Rectal smooth muscle tissue (tissue), 1 donor: Measurements from ENCODE around the gene LCE1D.

Source experiments
- H3K27ac ChIP-seq: one replicate; pipeline ENCODE4 v1.7.0; 2013; ENCODE audit warnings: low read depth, low read length, inconsistent platforms
- H3K27me3 ChIP-seq: one replicate; pipeline ENCODE4 v1.7.0; 2013; ENCODE audit warnings: low read length; ENCODE audit not compliant: control insufficient read depth, insufficient read depth
- H3K36me3 ChIP-seq: one replicate; pipeline ENCODE4 v1.7.0; 2013; ENCODE audit warnings: low read length; ENCODE audit not compliant: control insufficient read depth, insufficient read depth
- H3K4me1 ChIP-seq: one replicate; pipeline ENCODE4 v1.7.0; 2013; ENCODE audit warnings: low read length; ENCODE audit not compliant: control insufficient read depth, insufficient read depth
- H3K4me3 ChIP-seq: one replicate; pipeline ENCODE4 v1.7.0; 2013; ENCODE audit warnings: low read length
- H3K9ac ChIP-seq: one replicate; pipeline ENCODE4 v1.7.0; 2013; ENCODE audit warnings: low read length

LCE1D gene

DNA sequence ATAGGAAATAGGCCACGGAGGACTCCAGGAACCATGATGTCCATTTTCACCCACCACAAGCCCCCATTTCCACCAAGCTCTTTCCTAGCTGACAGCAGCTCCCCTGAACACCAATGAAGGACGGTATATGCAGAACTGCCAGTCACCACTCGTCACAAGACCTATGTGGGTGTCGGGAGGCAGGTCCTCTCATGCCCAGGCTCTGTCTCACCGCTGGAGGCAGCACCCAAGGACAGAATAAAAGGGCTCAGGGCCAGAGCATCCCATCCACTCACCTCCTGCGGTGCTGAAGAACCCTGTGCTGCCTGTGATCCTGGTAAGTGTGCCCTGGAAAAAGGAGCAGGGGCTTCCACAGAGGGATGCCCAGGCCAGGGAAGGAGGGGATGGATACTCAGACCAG, 21.6 kb upstream of the LCE1D start, which contains the start of gene LCE1F:
TSS of gene LCE1F (plus strand) at position 266 of the 400 bp plus-strand sequence. CDS start 1,232 bp downstream, outside the sequence.
- no peaks in the 10 kb centered on the region for H3K4me1 ChIP-seq
- H3K4me3 ChIP-seq: no peak within 1 kb of the TSS
- no peaks in the 10 kb centered on the region for H3K36me3 ChIP-seq
- no peaks in the 10 kb centered on the region for H3K27me3 ChIP-seq
- H3K27ac ChIP-seq: no peak within 1 kb of the TSS
- no peak within 1 kb of the TSS for H3K9ac ChIP-seq

DNA sequence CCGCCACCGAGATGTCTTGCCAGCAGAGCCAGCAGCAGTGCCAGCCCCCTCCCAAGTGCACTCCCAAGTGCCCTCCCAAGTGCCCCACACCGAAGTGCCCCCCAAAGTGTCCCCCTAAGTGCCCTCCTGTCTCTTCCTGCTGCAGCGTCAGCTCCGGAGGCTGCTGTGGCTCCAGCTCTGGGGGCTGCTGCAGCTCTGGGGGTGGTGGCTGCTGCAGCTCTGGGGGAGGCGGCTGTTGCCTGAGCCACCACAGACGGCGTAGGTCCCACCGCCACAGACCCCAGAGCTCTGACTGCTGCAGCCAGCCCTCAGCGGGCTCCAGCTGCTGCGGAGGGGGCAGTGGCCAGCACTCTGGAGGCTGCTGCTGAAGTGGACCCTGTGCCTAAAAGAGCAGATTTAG, 20.2 kb upstream of the LCE1D start:
- Histone ChIP-seq H3K36me3 (no peaks in the 10 kb centered on the region), H3K27me3 (no peaks in the 10 kb centered on the region), H3K27ac (no peak overlapping the region), H3K9ac (no peak overlapping the region), H3K4me1 (no peaks in the 10 kb centered on the region), H3K4me3 (no peak overlapping the region)

DNA sequence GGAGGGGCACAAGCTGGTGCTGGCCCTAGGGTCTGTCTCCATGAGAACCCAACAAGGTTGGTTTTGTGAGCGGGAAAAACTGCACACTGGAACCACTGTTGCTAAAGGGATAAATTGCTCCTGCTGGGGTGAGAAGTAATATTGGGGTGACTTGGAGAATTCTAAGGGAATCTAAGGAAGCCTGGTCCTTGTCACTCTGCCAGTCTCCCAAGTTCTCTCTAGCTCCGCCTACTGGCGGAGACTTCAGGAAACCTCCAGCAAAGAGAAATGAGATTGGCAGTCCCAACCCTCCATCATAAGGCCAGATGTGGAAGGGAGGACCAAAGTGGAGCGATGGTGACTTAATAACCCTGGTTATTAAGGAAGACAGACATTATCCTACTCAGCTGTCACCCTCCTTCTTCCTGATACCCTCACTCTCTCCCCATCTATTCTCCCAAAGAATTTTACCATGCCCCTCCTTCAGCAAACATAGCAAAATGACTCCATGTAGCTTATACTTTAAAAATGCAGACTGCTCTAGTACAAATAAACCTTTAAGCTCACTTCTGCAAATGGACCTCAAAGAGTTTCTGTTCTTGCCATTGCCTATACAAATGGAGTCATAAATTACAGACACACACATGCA, 18.9 kb upstream of the LCE1D start:
- no peaks in the 10 kb centered on the region for H3K4me1 ChIP-seq
- H3K27ac ChIP-seq: no peak overlapping the region
- no peaks in the 10 kb centered on the region for H3K36me3 ChIP-seq
- no peak overlapping the region for H3K9ac ChIP-seq
- no peak overlapping the region for H3K4me3 ChIP-seq
- H3K27me3 ChIP-seq: no peaks in the 10 kb centered on the region

DNA sequence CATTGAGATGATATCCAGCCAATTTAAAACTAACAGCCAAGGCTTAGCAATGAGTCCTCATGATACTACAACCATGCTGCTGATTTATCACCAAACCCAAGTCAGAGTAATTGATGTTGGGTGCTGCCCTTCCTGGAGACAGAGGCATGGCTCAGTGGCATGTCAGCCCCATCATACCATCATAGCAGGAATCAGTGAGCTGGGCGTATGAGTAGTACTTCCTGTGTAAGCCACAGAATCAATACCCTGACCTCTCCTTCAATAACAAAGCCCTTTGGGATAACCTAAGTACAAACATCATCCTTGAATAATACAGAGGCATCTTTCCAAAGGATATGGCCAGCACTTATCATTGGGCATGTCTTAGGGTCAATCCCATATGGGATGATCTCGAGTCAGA, 13.4 kb upstream of the LCE1D start:
- Histone ChIP-seq H3K36me3 (no peaks in the 10 kb centered on the region), H3K27ac (no peak overlapping the region), H3K27me3 (no peaks in the 10 kb centered on the region), H3K4me3 (no peak overlapping the region), H3K9ac (no peak overlapping the region), H3K4me1 (no peaks in the 10 kb centered on the region)

DNA sequence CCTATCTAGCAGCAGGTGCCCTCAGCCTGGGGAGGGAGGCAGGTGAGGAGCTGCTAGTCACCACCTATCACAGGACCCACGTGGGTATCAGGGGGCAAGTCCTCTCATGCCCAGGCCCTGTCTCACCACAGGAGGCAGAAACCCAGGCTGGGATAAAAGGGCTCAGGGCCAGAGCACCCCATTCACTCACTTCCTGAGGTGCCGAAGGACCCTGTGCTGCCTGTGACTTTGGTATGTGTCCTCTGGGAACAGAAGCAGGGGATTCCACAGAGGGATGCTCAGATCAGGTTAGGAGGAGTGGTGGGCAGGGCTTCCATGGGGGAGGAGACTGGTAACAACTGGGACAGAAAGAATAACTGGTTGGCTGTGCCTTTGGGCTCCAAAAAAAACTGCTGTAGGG, 10.4 kb upstream of the LCE1D start, which contains the start of gene LCE1E:
TSS of gene LCE1E (plus strand) at position 181 of the 400 bp plus-strand sequence. CDS start 1,043 bp downstream, outside the sequence.
- no peak within 1 kb of the TSS for H3K27ac ChIP-seq
- H3K9ac ChIP-seq: no peak within 1 kb of the TSS
- no peaks in the 10 kb centered on the region for H3K4me1 ChIP-seq
- no peaks in the 10 kb centered on the region for H3K36me3 ChIP-seq
- H3K4me3 ChIP-seq: no peak within 1 kb of the TSS
- H3K27me3 ChIP-seq: no peaks in the 10 kb centered on the region

DNA sequence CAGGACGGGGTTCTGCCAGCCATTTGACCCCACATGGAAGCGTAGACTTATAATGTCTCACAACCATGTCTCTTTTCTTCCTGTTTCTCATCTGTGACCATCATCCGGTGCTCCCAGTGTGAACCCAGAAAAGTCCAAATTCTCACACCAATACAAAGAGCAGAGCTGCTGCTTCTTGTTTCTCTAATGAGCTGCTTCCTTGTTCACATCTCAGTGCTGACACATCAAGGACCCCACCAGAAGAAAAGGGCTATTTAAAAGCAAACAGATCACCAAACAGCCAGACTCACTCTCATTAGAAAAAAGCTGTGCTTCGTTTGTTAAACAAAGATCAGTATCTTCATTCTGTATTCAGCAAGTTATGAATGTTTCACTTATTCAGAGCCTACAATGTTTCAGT, 835 bp upstream of the LCE1D start:
- Histone ChIP-seq H3K9ac (no peak overlapping the region), H3K4me1 (no peaks in the 10 kb centered on the region), H3K4me3 (no peak overlapping the region), H3K27me3 (no peaks in the 10 kb centered on the region), H3K27ac (no peak overlapping the region), H3K36me3 (no peaks in the 10 kb centered on the region)

DNA sequence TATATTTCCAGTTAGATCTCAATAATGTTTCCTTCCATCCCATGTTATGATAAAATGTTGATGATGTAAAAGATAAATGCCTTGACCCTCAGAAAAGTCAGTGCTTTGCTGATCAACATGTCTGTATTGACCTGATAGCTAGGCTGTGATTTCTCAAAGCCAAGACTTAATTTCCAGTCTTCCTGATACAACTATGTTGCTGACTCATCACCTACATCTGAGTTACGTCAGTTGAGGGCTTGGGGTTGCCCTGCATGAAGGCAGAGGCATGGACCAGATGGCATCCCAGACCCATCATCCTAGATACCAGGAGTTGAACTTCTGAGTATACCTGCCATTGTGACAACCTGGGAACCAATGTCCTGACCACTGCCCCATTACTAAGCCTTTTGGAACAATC, 4.8 kb downstream of the LCE1D start:
- Histone ChIP-seq H3K27me3 (no peaks in the 10 kb centered on the region), H3K27ac (no peak overlapping the region), H3K4me1 (no peaks in the 10 kb centered on the region), H3K4me3 (no peak overlapping the region), H3K36me3 (no peaks in the 10 kb centered on the region), H3K9ac (no peak overlapping the region)

DNA sequence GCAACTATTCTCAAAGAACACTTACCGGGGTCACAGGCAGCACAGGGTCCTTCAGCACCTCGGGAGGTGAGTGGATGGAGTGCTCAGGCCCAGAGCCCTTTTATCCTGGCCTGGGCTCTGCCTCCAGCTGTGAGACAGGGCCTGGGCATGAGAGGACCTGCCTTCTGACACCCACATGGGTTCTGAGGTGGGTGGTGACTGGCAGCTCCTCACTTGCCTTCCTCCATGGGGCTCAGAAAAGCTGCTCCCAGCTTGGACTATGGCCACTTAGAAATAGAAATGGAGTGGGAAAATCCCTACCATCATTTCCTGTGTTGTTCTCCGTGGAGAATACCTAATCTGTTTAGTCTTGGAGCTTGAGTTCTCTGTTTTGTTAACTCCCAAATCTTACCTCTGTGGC, 10.1 kb downstream of the LCE1D start, which contains the start of gene LCE1C:
TSS of gene LCE1C (minus strand) at position 76 of the 400 bp plus-strand sequence. CDS start 1,173 bp downstream, outside the sequence.
- Histone ChIP-seq H3K4me1 (no peaks in the 10 kb centered on the region), H3K9ac (no peak within 1 kb of the TSS), H3K36me3 (no peaks in the 10 kb centered on the region), H3K4me3 (no peak within 1 kb of the TSS), H3K27me3 (no peaks in the 10 kb centered on the region), H3K27ac (no peak within 1 kb of the TSS)

DNA sequence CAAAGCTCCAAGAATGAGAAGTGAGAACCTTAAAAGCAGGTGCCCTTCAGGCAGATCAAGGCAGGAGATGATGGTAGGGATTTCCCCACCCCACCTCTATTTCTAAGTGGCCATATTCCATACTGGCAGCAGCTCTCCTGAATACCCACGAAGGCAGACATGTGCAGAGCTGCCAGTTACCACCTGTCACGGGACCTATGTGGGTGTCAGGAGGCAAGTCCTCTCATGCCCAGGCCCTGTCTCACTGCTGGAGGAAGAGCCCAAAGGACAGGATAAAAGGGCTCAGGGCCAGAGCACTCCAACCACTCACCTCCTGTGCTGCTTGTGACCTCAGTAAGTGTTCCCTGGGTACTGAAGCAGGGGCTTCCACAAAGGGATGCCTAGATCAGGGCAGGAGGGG, 14.5 kb downstream of the LCE1D start:
- H3K36me3 ChIP-seq: no peaks in the 10 kb centered on the region
- H3K27me3 ChIP-seq: no peaks in the 10 kb centered on the region
- H3K27ac ChIP-seq: no peak overlapping the region
- H3K4me3 ChIP-seq: no peak overlapping the region
- no peaks in the 10 kb centered on the region for H3K4me1 ChIP-seq
- no peak overlapping the region for H3K9ac ChIP-seq

DNA sequence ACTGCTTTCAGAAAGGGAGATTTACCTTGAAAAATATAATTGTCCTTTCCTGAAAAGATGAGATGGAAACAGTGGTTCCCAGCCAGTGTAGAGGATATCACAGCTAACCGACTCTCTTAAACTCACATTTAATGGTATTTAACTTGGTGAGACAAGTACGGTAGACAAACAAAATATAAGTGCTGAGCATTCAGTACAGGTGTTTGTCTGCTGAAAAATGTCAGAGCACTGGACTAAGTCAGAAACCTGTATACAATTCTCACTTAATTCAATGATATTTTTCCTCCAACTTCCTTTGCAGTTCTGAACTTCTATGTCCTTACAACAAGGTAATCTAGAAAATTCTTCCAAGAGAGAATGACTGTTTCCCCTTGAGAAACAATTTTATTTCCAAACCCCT, 15.2 kb downstream of the LCE1D start, which contains the start of gene LCE1B:
TSS of gene LCE1B (plus strand) at position 301 of the 400 bp plus-strand sequence. CDS start 476 bp downstream, outside the sequence.
- H3K27ac ChIP-seq: no peak within 1 kb of the TSS
- no peaks in the 10 kb centered on the region for H3K36me3 ChIP-seq
- H3K4me1 ChIP-seq: no peaks in the 10 kb centered on the region
- H3K27me3 ChIP-seq: no peaks in the 10 kb centered on the region
- H3K9ac ChIP-seq: no peak within 1 kb of the TSS
- no peak within 1 kb of the TSS for H3K4me3 ChIP-seq

DNA sequence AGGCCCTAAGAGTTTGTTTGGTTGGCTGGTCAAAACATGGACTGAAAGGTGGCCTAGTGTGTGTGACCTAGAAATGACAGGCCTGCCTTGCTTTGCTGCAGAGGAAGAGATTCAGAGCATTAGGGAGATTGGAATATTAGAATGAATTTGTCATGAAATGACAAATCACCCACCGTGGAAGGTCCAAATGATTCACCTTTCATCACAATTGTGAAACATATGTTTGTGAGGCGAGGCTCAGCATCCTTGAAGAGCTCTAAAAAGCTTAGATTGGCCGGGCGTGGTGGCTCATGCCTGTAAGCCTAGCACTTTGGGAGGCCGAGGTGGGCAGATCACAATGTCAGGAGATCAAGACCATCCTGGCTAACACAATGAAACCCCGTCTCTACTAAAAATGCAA, 20.8 kb downstream of the LCE1D start:
- H3K9ac ChIP-seq: no peak overlapping the region
- no peak overlapping the region for H3K27ac ChIP-seq
- no peak overlapping the region for H3K4me3 ChIP-seq
- H3K27me3 ChIP-seq: no peaks in the 10 kb centered on the region
- no peaks in the 10 kb centered on the region for H3K36me3 ChIP-seq
- H3K4me1 ChIP-seq: no peaks in the 10 kb centered on the region

DNA sequence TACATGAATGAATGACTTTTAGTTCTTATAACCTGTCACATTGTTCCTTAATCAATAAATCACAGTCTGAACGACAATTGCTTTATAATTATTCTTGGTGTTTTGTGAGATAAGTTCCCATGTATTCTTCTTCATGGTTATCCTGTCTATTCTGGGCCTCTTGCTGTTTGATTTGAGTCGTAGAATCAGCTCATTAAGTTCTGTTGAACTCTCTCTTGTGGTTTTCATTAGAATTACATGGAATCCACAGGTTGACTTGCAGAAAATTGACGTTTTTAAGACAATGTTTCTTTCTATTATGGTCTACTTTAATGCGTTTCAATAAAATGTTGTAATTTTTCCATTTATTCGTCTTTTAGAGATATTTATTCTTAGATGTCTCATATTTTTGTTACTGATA, 26.8 kb downstream of the LCE1D start:
- Histone ChIP-seq H3K4me1 (no peaks in the 10 kb centered on the region), H3K27me3 (no peaks in the 10 kb centered on the region), H3K9ac (no peak overlapping the region), H3K27ac (no peak overlapping the region), H3K4me3 (no peak overlapping the region), H3K36me3 (no peaks in the 10 kb centered on the region)

DNA sequence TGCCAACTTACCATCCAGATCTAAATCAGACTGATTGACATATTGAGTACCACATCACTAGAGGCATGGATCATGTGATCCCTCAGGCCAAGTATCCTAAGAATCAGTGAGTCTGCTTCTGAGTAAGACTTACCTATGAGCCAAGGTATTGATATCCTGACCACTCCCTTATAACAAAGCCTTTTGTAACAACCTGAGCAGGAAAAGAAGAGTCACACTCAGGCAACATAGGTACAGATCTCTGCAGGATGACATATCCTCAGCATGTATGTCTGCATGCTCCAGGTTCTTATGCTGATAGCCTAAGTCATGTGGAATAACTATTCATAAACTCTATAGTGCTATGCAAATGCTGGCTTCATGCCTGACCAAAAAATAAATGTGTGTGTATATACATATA, 28.4 kb downstream of the LCE1D start:
- Histone ChIP-seq H3K36me3 (no peaks in the 10 kb centered on the region), H3K4me1 (no peaks in the 10 kb centered on the region), H3K27ac (no peak overlapping the region), H3K4me3 (no peak overlapping the region), H3K27me3 (no peaks in the 10 kb centered on the region), H3K9ac (no peak overlapping the region)
